ENCODE results near the gene SOWAHB. TPM values are rescaled to one million over a fixed set of nuclear protein-coding genes. Genes with fewer than 3 reads are reported as not detected.

The SOWAHB gene
- total and polyA plus RNA-seq, 2 of the 8 experiments (the other 6 are each of a cell fraction or from before 2014, with no cell fraction given): 0.15 to 0.65 TPM

GRCh38 chr4:76857074-76857409 lies 40.9 kb downstream of the SOWAHB start:
- CTCF ChIA-PET (ENCODE audit: partially characterized antibody): interaction anchor here (1.2 to 1.4 kb wide), 2 partner anchors 11 to 126 kb away, joined by 3 read pairs; no protein-coding TSS in a partner anchor
- H2BK5ac ChIP-seq (ENCODE audit: low read depth, low read length): no peak overlapping the region
- H3K4ac ChIP-seq (replicated peaks; ENCODE audit: insufficient read length, low read depth, low read length): no peak overlapping the region
- H3K23ac ChIP-seq (ENCODE audit: insufficient read length): no peak overlapping the region
- H3K9ac ChIP-seq (replicated peaks in 1 of 4; ENCODE audit: extremely low read depth in 1 of 4, low read depth in 3 of 4, low read length in 3 of 4): no peak overlapping the region
- no peaks in the 10 kb centered on the region for H3K36me3 ChIP-seq (ENCODE audit: control insufficient read depth in 2 of 4, insufficient read depth in 4 of 4, low read length in 3 of 4)
- H4K8ac ChIP-seq (ENCODE audit: extremely low read depth, insufficient read depth, low read length): no peak overlapping the region
- no peak overlapping the region for H2AK5ac ChIP-seq (ENCODE audit: low read depth, low read length)
- H3K27me3 ChIP-seq (replicated peaks in 1 of 4; ENCODE audit: control insufficient read depth in 3 of 4, extremely low read depth in 1 of 4, insufficient read depth in 3 of 4, low read length in 3 of 4): no peaks in the 10 kb centered on the region
- H3K56ac ChIP-seq (replicated peaks; ENCODE audit: insufficient read length, low read depth, low read length): no peak overlapping the region
- no peak overlapping the region for H3K18ac ChIP-seq (ENCODE audit: extremely low read depth, low read length)
- 90% methylated on average over 2 of the region's 2 CpGs; no CpG with 5 or more reads in 1 of the 2 experiments for WGBS, 2 experiments (ENCODE audit: extremely low coverage in 1 of 2, insufficient coverage in 1 of 2, insufficient read length in 1 of 2, insufficient replicate concordance in 2 of 2, low coverage in 1 of 2, low lambda C conversion rate in 2 of 2, missing lambda C conversion rate in 1 of 2)
- H4K91ac ChIP-seq (replicated peaks; ENCODE audit: insufficient read length, low read length): no peak overlapping the region
- H2BK12ac ChIP-seq (ENCODE audit: low read depth, low read length): no peak overlapping the region
- no peaks in the 10 kb centered on the region for H3K9me3 ChIP-seq (ENCODE audit: insufficient read depth in 2 of 2, low read depth in 1 of 2, low read length in 1 of 2)
- H4K20me1 ChIP-seq (replicated peaks in 1 of 2; ENCODE audit: control insufficient read depth in 1 of 2, insufficient read depth in 2 of 2, low read length in 2 of 2): no peaks in the 10 kb centered on the region
- no peaks in the 10 kb centered on the region for H3K79me2 ChIP-seq (ENCODE audit: control insufficient read depth in 1 of 2, insufficient read depth in 2 of 2, low read length in 2 of 2)
- H3K4me1 ChIP-seq (replicated peaks in 1 of 4; ENCODE audit: control insufficient read depth in 3 of 4, insufficient read depth in 4 of 4, low read length in 3 of 4): no peaks in the 10 kb centered on the region
- H2AFZ ChIP-seq (ENCODE audit: low read length): no peak overlapping the region
- no peak for FAIRE-seq
- no peaks in the 10 kb centered on the region for H3K23me2 ChIP-seq (ENCODE audit: low read depth, low read length)
- no peak overlapping the region for H2BK20ac ChIP-seq (ENCODE audit: low read length)
- no peak overlapping the region for H4K5ac ChIP-seq (ENCODE audit: insufficient read length, low read depth, low read length)
- DNase-seq (ENCODE audit: low read depth in 1 of 2, low spot score in 2 of 2): no peak
- H3K4me2 ChIP-seq (ENCODE audit: insufficient read depth in 1 of 2, low read depth in 2 of 2, low read length in 2 of 2): no peak overlapping the region
- H2BK15ac ChIP-seq (ENCODE audit: low read length): no peak overlapping the region
- no peak overlapping the region for H3K4me3 ChIP-seq (ENCODE audit: extremely low read depth in 1 of 4, insufficient read depth in 2 of 4, low read depth in 3 of 4, low read length in 4 of 4)
- H3K14ac ChIP-seq (ENCODE audit: insufficient read length): no peak overlapping the region
- no peaks in the 10 kb centered on the region for H3K79me1 ChIP-seq (ENCODE audit: low read depth, low read length)
- POLR2A ChIA-PET (ENCODE audit: partially characterized antibody): no interaction called here
- H2BK120ac ChIP-seq (replicated peaks; ENCODE audit: low read depth, low read length): no peak overlapping the region
- H3K27ac ChIP-seq (ENCODE audit: low read depth, low read length): no peak overlapping the region
- TF ChIP-seq E2F6 (IDR thresholded peaks at IDR 0.05): no peak

Measured in H1 (cell line).